ENCODE results near the gene PPP2R2B.

Gene PPP2R2B

DNA sequence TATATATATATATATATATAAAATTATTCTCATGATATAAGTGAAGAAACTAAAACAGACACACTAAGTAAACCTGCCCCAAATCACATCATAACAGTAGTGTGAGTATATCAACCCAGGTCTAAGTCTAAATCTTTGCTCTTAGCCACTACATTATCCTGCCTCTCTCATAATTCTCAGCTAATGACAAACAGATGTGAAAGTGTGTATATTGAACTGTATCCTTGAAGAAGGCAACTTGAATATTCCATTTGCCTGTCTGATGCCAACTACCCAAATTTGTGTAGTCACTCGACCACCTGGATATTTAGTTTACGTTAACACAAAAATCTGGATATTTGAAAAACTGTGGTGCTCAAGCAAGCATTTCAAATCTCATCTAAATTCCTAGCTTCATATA is 97.4 kb downstream of the PPP2R2B start:
- Histone ChIP-seq H3K9me2 (replicated peaks; ENCODE audit: insufficient read depth, low read length) (no peaks in the 10 kb centered on the region), H3K27ac (ENCODE audit: low read length) (no peak overlapping the region), H3K36me3 (replicated peaks; ENCODE audit: insufficient read depth, low read length) (no peaks in the 10 kb centered on the region), H3K79me2 (ENCODE audit: low read length) (no peaks in the 10 kb centered on the region), H4K20me1 (ENCODE audit: insufficient read depth, low read length) (no peaks in the 10 kb centered on the region), H3K4me1 (ENCODE audit: low read length) (no peaks in the 10 kb centered on the region), H3F3A (ENCODE audit: insufficient read depth, low read length) (no peaks in the 10 kb centered on the region), H3K9me3 (replicated peaks; ENCODE audit: insufficient read depth, low read length) (no peaks in the 10 kb centered on the region), H3K27me3 (replicated peaks; ENCODE audit: insufficient read depth, low read length) (no peaks in the 10 kb centered on the region), H3K4me3 (ENCODE audit: low read length) (no peak overlapping the region), H3K9ac (ENCODE audit: low read length) (no peak overlapping the region), H2AFZ (ENCODE audit: low read length) (no peak overlapping the region), H3K4me2 (ENCODE audit: low read depth, low read length) (no peak overlapping the region)
- DNase-seq: no peak
- no peak for TF ChIP-seq EZH2phosphoT487 (IDR thresholded peaks at IDR 0.05; ENCODE audit: low read length)
- no peak for TF ChIP-seq CTCF (IDR thresholded peaks at IDR 0.05; ENCODE audit: low read length)
- TF ChIP-seq EZH2 (optimal IDR thresholded peaks at IDR 0.05; ENCODE audit: low read depth, low read length): no peak

DNA sequence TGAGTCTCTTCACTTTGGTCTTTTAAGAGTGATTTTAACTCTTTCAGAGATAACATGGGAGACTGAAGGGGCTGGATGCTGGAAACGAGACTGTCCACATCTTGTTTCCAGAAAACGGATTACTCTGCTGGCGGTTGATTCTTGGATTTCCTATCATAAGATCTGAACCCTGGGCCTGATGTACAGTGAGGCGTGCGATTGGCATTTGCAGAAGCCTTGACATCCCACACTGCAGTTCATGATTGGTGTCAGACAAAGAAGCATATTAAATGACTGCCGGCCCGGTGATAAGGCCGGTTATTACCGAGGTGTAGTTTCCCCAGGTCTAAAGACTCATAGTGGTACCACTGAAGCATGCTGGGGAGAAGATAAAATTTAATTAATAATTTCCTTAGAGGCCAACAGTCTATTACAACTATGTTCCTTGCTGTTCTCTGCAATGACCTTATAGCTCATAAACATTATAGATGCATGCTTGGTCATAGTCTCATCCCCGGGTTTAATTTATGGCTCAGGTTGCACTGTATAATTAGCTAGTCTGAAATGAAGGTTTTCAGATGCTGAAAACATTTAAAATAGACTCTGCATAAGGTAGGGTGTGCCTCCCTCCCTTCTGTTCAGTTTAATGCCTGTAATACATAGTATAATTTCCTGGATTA is 99.2 kb downstream of the PPP2R2B start:
- no peak for DNase-seq
- Histone ChIP-seq H3K36me3 (replicated peaks; ENCODE audit: insufficient read depth, low read length) (no peaks in the 10 kb centered on the region), H3K9ac (ENCODE audit: low read length) (no peak overlapping the region), H3K4me1 (ENCODE audit: low read length) (no peaks in the 10 kb centered on the region), H3K9me3 (replicated peaks; ENCODE audit: insufficient read depth, low read length) (no peaks in the 10 kb centered on the region), H3K9me2 (replicated peaks; ENCODE audit: insufficient read depth, low read length) (no peaks in the 10 kb centered on the region), H3F3A (ENCODE audit: insufficient read depth, low read length) (no peaks in the 10 kb centered on the region), H4K20me1 (ENCODE audit: insufficient read depth, low read length) (no peaks in the 10 kb centered on the region), H3K4me2 (ENCODE audit: low read depth, low read length) (no peak overlapping the region), H3K27ac (ENCODE audit: low read length) (no peak overlapping the region), H3K79me2 (ENCODE audit: low read length) (no peaks in the 10 kb centered on the region), H3K27me3 (replicated peaks; ENCODE audit: insufficient read depth, low read length) (no peaks in the 10 kb centered on the region), H3K4me3 (ENCODE audit: low read length) (no peak overlapping the region), H2AFZ (ENCODE audit: low read length) (no peak overlapping the region)
- no peak for TF ChIP-seq CTCF (IDR thresholded peaks at IDR 0.05; ENCODE audit: low read length)
- no peak for TF ChIP-seq EZH2 (optimal IDR thresholded peaks at IDR 0.05; ENCODE audit: low read depth, low read length)
- no peak for TF ChIP-seq EZH2phosphoT487 (IDR thresholded peaks at IDR 0.05; ENCODE audit: low read length)

- Histone ChIP-seq H3K9me3 (replicated peaks; ENCODE audit: insufficient read depth, low read length) (no peaks in the 10 kb centered on the region), H3K4me2 (ENCODE audit: low read depth, low read length) (no peak overlapping the region), H3K27me3 (replicated peaks; ENCODE audit: insufficient read depth, low read length) (no peaks in the 10 kb centered on the region), H4K20me1 (ENCODE audit: insufficient read depth, low read length) (no peaks in the 10 kb centered on the region), H2AFZ (ENCODE audit: low read length) (no peak overlapping the region), H3K27ac (ENCODE audit: low read length) (no peak overlapping the region), H3K4me3 (ENCODE audit: low read length) (no peak overlapping the region), H3K36me3 (replicated peaks; ENCODE audit: insufficient read depth, low read length) (no peaks in the 10 kb centered on the region), H3F3A (ENCODE audit: insufficient read depth, low read length) (no peaks in the 10 kb centered on the region), H3K4me1 (ENCODE audit: low read length) (no peaks in the 10 kb centered on the region), H3K79me2 (ENCODE audit: low read length) (no peaks in the 10 kb centered on the region), H3K9ac (ENCODE audit: low read length) (no peak overlapping the region), H3K9me2 (replicated peaks; ENCODE audit: insufficient read depth, low read length) (no peaks in the 10 kb centered on the region)
- no peak for TF ChIP-seq EZH2 (optimal IDR thresholded peaks at IDR 0.05; ENCODE audit: low read depth, low read length)
- no peak for TF ChIP-seq EZH2phosphoT487 (IDR thresholded peaks at IDR 0.05; ENCODE audit: low read length)
- TF ChIP-seq CTCF (IDR thresholded peaks at IDR 0.05; ENCODE audit: low read length): no peak
- DNase-seq: no peak
Observed at GRCh38 chr5:146778795-146779194, 99.8 kb downstream of the PPP2R2B start.
